Neural progenitor cell (in vitro differentiated cells): ENCODE measurements around the gene KIDINS220. TPM values are rescaled to one million over a fixed set of nuclear protein-coding genes. Genes with fewer than 3 reads are reported as not detected.

Experiments
- DNase-seq: peaks from one replicate; pipeline ENCODE4 v3.0.0-alpha.2; 2016; ENCODE audit warnings: low spot score
- H2AFZ ChIP-seq: fragments of 200-600 bp; sonication (generic); replicated peaks from 2 replicates; pipeline ENCODE4 v1.6.1; 2016; ENCODE audit warnings: antibody characterized with exemption
- H3F3A ChIP-seq: fragments of 200-600 bp; sonication (generic); 2 replicates; pipeline ENCODE4 v1.6.1; 2016; ENCODE audit warnings: antibody characterized with exemption, low read depth
- H3K27ac ChIP-seq: fragments of 200-600 bp; sonication (generic); 2 replicates; pipeline ENCODE4 v1.5.1; 2016; ENCODE audit warnings: mild to moderate bottlenecking
- H3K27me3 ChIP-seq: fragments of 200-600 bp; sonication (generic); 2 replicates; pipeline ENCODE4 v1.6.1; 2016; ENCODE audit warnings: mild to moderate bottlenecking, moderate library complexity
- H3K36me3 ChIP-seq: fragments of 200-600 bp; sonication (generic); 2 replicates; pipeline ENCODE4 v1.5.1; 2016
- H3K4me1 ChIP-seq: fragments of 200-600 bp; sonication (generic); 2 replicates; pipeline ENCODE4 v1.6.1; 2016; ENCODE audit warnings: mixed run types
- H3K4me2 ChIP-seq: fragments of 200-600 bp; sonication (generic); 2 replicates; pipeline ENCODE4 v1.6.1; 2016
- H3K4me3 ChIP-seq: fragments of 200-600 bp; sonication (generic); 2 replicates; pipeline ENCODE4 v1.5.1; 2016
- H3K79me2 ChIP-seq: fragments of 200-600 bp; sonication (generic); 2 replicates; pipeline ENCODE4 v1.6.1; 2016; ENCODE audit warnings: low read depth
- H3K9ac ChIP-seq: fragments of 200-600 bp; sonication (generic); 2 replicates; pipeline ENCODE4 v1.6.1; 2016
- H3K9me3 ChIP-seq: fragments of 200-600 bp; sonication (generic); 2 replicates; pipeline ENCODE4 v1.5.1; 2016; ENCODE audit warnings: low read depth
- H4K20me1 ChIP-seq: fragments of 200-600 bp; sonication (generic); 2 replicates; pipeline ENCODE4 v1.6.1; 2016; ENCODE audit warnings: low read depth
- H3K27ac Mint-ChIP-seq: 3 replicates; pipeline ENCODE4 v1.8.0; 2021; ENCODE audit warnings: mixed read lengths
- H3K27me3 Mint-ChIP-seq: 2 replicates; pipeline ENCODE4 v1.8.0; 2022; ENCODE audit warnings: low read depth, mild to moderate bottlenecking, inconsistent platforms, moderate library complexity, mixed read lengths; ENCODE audit not compliant: insufficient read depth
- H3K36me3 Mint-ChIP-seq: 3 replicates; pipeline ENCODE4 v1.8.0; 2021; ENCODE audit warnings: mixed read lengths
- H3K4me1 Mint-ChIP-seq: 3 replicates; pipeline ENCODE4 v1.8.0; 2021; ENCODE audit warnings: mixed read lengths
- H3K4me3 Mint-ChIP-seq: 3 replicates; pipeline ENCODE4 v1.8.0; 2021; ENCODE audit warnings: mild to moderate bottlenecking, moderate library complexity, mixed read lengths
- H3K9me3 Mint-ChIP-seq: 3 replicates; pipeline ENCODE4 v1.8.0; 2020; ENCODE audit warnings: mixed read lengths
- EZH2 ChIP-seq: fragments of 200-600 bp; sonication (generic); IDR thresholded peaks from 2 replicates; pipeline ENCODE4 v1.6.1; 2017; ENCODE audit warnings: antibody characterized with exemption, mild to moderate bottlenecking, moderate library complexity
- EZH2phosphoT487 ChIP-seq: fragments of 200-600 bp; sonication (generic); IDR thresholded peaks from 2 replicates; pipeline ENCODE4 v1.6.1; 2017; ENCODE audit warnings: antibody characterized with exemption
- total RNA-seq: library from RNA; depleted of rRNA; stranded (reverse); fragments of >200 nt; gene quantifications from 2 replicates; pipeline ENCODE4 v1.2.3, GENCODE V29; 2015; ENCODE audit warnings: low replicate concordance
- TF ChIP-seq, protein P1 (sequence below): fragments of 200-600 bp; sonication (generic); IDR thresholded peaks from 2 replicates; pipeline ENCODE4 v1.5.1; 2017; ENCODE audit warnings: antibody characterized with exemption, mild to moderate bottlenecking

KIDINS220 gene
- total RNA-seq, 1 donor from 2014 or later: 56.1 TPM

DNA sequence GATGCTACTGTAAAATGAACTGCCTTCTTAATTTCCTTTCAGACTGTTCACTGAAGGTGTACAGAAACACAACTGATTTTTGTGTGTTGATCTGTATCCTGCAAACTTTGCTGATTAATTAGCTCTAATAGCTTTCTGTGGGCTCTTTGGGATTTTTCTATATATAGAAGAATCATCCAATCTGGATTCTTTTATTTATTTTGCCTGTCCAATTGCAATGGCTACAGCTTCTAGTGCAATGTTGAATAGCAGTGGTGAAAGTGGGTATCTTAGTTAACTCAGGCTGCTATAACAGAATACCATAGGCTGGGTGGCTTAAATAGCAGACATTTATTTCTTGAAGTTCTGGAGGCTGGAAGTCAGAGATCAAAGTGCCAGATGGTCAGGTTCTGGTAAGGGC is 81.2 kb downstream of the KIDINS220 start:
- TF ChIP-seq EZH2phosphoT487: no peak
- TF ChIP-seq, protein P1, sequence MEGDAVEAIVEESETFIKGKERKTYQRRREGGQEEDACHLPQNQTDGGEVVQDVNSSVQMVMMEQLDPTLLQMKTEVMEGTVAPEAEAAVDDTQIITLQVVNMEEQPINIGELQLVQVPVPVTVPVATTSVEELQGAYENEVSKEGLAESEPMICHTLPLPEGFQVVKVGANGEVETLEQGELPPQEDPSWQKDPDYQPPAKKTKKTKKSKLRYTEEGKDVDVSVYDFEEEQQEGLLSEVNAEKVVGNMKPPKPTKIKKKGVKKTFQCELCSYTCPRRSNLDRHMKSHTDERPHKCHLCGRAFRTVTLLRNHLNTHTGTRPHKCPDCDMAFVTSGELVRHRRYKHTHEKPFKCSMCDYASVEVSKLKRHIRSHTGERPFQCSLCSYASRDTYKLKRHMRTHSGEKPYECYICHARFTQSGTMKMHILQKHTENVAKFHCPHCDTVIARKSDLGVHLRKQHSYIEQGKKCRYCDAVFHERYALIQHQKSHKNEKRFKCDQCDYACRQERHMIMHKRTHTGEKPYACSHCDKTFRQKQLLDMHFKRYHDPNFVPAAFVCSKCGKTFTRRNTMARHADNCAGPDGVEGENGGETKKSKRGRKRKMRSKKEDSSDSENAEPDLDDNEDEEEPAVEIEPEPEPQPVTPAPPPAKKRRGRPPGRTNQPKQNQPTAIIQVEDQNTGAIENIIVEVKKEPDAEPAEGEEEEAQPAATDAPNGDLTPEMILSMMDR: no peak
- Mint-ChIP-seq H3K4me3 (no peak overlapping the region), H3K36me3 (peaks cover 31% of the 10 kb centered on the region), H3K4me1 (peaks cover 11% of the 10 kb centered on the region), H3K27me3 (no peaks in the 10 kb centered on the region), H3K27ac (no peak overlapping the region), H3K9me3 (peaks cover 13% of the 10 kb centered on the region)
- Histone ChIP-seq H3K4me1 (peaks cover 7% of the 10 kb centered on the region), H3F3A (no peaks in the 10 kb centered on the region), H3K27me3 (no peaks in the 10 kb centered on the region), H3K79me2 (no peaks in the 10 kb centered on the region), H2AFZ (no peak overlapping the region), H3K4me2 (no peak overlapping the region), H3K9me3 (peaks cover 6% of the 10 kb centered on the region), H3K27ac (no peak overlapping the region), H3K36me3 (peaks cover 6% of the 10 kb centered on the region), H3K9ac (no peak overlapping the region), H4K20me1 (no peaks in the 10 kb centered on the region), H3K4me3 (no peak overlapping the region)
- no peak for DNase-seq

DNA sequence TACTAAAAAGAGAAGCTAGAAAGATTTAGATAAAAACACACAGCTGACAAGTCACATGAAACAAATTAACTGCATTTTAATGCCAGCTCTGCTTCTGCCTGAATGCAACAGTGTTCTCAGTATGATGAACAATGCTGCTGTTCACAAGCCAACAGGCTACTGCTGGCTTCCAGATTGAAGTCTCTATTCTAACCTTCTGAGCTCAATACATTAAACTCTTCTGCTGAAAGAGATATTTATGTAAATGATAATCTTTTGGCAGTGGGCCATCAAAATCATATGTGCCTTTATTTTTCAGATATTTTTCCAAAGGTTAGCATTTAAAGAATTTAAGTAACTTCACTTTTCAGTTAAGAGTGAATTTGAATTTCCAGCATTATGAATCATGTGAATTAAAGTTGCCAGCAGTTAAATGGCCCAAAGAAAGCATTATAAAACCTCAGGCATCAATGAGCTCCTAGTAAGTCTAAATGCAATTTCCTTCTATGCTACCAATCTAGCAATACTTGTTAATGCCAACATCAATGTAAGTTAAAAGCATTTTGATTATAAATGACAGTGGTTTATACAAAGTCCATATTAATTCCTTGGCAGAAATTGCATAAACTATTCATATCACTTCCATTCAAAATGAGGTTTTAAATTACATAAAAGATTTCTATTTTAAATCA is 83.2 kb downstream of the KIDINS220 start:
- Histone ChIP-seq H3K27me3 (no peaks in the 10 kb centered on the region), H3F3A (no peaks in the 10 kb centered on the region), H2AFZ (no peak overlapping the region), H3K4me1 (peaks cover 7% of the 10 kb centered on the region), H3K27ac (no peak overlapping the region), H3K4me3 (no peak overlapping the region), H3K79me2 (no peaks in the 10 kb centered on the region), H3K9ac (no peak overlapping the region), H4K20me1 (no peaks in the 10 kb centered on the region), H3K36me3 (peaks cover 6% of the 10 kb centered on the region), H3K9me3 (peaks cover 6% of the 10 kb centered on the region), H3K4me2 (no peak overlapping the region)
- Mint-ChIP-seq H3K27me3 (no peaks in the 10 kb centered on the region), H3K27ac (no peak overlapping the region), H3K9me3 (peaks cover 13% of the 10 kb centered on the region), H3K36me3 (peaks cover 34% of the 10 kb centered on the region), H3K4me1 (peaks cover 11% of the 10 kb centered on the region), H3K4me3 (no peak overlapping the region)
- DNase-seq: no peak
- TF ChIP-seq EZH2: no peak
- TF ChIP-seq EZH2phosphoT487: no peak
- TF ChIP-seq, protein P1: no peak

DNA sequence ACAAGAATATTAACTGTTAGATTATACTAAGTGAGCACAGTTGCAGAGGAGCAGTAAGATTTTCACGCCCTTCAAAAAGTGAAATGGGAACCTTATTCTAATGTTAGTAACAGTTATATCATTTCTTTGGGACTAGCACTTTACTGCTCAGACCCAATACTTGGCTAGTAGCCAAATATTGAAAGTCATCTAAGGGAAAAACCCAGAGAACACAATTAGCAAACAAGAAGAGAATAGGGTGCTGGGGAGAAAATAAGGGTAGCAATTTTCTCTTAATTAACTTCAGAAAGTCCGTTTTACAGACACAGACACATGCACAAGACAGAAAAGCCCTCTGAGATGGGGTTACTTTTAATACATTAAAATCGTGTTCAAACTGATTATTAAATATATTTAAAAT is 83.8 kb downstream of the KIDINS220 start:
- Histone ChIP-seq H3K9me3 (peaks cover 6% of the 10 kb centered on the region), H4K20me1 (no peaks in the 10 kb centered on the region), H3K4me1 (peaks cover 7% of the 10 kb centered on the region), H3K27ac (no peak overlapping the region), H3K4me3 (no peak overlapping the region), H3K9ac (no peak overlapping the region), H3K79me2 (no peaks in the 10 kb centered on the region), H3K36me3 (peaks cover 6% of the 10 kb centered on the region), H3F3A (no peaks in the 10 kb centered on the region), H3K4me2 (no peak overlapping the region), H2AFZ (no peak overlapping the region), H3K27me3 (no peaks in the 10 kb centered on the region)
- H3K27me3 Mint-ChIP-seq: no peaks in the 10 kb centered on the region
- peak overlapping the region; percentile 32 for H3K27ac Mint-ChIP-seq
- TF ChIP-seq, protein P1: no peak
- TF ChIP-seq EZH2phosphoT487: no peak
- TF ChIP-seq EZH2: no peak
- H3K4me1 Mint-ChIP-seq: peaks cover 11% of the 10 kb centered on the region
- H3K9me3 Mint-ChIP-seq: peaks cover 13% of the 10 kb centered on the region
- H3K4me3 Mint-ChIP-seq: no peak overlapping the region
- no peak for DNase-seq
- H3K36me3 Mint-ChIP-seq: peaks cover 34% of the 10 kb centered on the region
